ENCODE measurements around the gene CDK10. TPM values are rescaled to one million over a fixed set of nuclear protein-coding genes. Genes with fewer than 3 reads are reported as not detected.

Gene CDK10
- total RNA-seq, 4 donors from 2014 or later = 15.0 to 38.4 (median 29.0) TPM

- no peak for TF ChIP-seq CTCF (IDR thresholded peaks at IDR 0.05; ENCODE audit: low read depth)
These were observed 36.1 kb downstream of the CDK10 start for GRCh38 chr16:89722392-89723278.

GRCh38 chr16:89723279-89724250, 37.1 kb downstream of the CDK10 start:
- TF ChIP-seq CTCF (IDR thresholded peaks at IDR 0.05; ENCODE audit: low read depth) = no peak

GRCh38 chr16:89727406-89728120, 41.1 kb downstream of the CDK10 start:
- TF ChIP-seq CTCF (IDR thresholded peaks at IDR 0.05; ENCODE audit: low read depth) = no peak

- no peak for TF ChIP-seq CTCF (IDR thresholded peaks at IDR 0.05; ENCODE audit: low read depth)
These were observed 42.8 kb downstream of the CDK10 start for GRCh38 chr16:89729293-89729692.

GRCh38 chr16:89729863-89730593, 43.5 kb downstream of the CDK10 start:
- TF ChIP-seq CTCF (IDR thresholded peaks at IDR 0.05; ENCODE audit: low read depth) = no peak

GRCh38 chr16:89730610-89731234, 44.2 kb downstream of the CDK10 start:
- no peak for TF ChIP-seq CTCF (IDR thresholded peaks at IDR 0.05; ENCODE audit: low read depth)
